GM12878 (cell line): ENCODE results near the gene ICAM2. TPM values are rescaled to one million over a fixed set of nuclear protein-coding genes. Genes with fewer than 3 reads are reported as not detected.

Experiments
- ATAC-seq: fragments of 200-7000 bp; cut with Tn5 transposase; 3 replicates; pipeline ENCODE4 v1.9.1; 2020; ENCODE audit warnings: mild to moderate bottlenecking, moderate library complexity
- BruUV-seq: library from RNA; stranded (reverse); fragments of 400-500 nt; replicated peaks from 2 replicates; lab custom pipeline; 2021; lab: Mats Ljungman, UMichigan
- CTCF ChIA-PET: fragments of 300-600 bp; sonication (Branson Sonifier 250); formaldehyde crosslinking; extraction: SDS; loops from one replicate; lab custom pipeline; 2021; ENCODE audit warnings: inconsistent platforms; lab: Yijun Ruan, JAX
- POLR2A ChIA-PET: fragments of 350-600 bp; formaldehyde crosslinking; extraction: SDS; loops from one replicate; lab custom pipeline; 2021; ENCODE audit warnings: inconsistent platforms; lab: Charles Lee
- RAD21 ChIA-PET: fragments of 300-600 bp; sonication (Branson Sonifier 250); formaldehyde crosslinking; loops from one replicate; lab custom pipeline; 2023; ENCODE audit warnings: antibody characterized with exemption; ENCODE audit not compliant: unreplicated experiment; lab: Charles Lee
- SMC1A ChIA-PET: fragments of 300-600 bp; sonication (Branson Sonifier 250); formaldehyde crosslinking; loops from one replicate; lab custom pipeline; 2023; ENCODE audit not compliant: unreplicated experiment, uncharacterized antibody; lab: Charles Lee
- DNase-seq: peaks from one replicate; pipeline ENCODE4 v3.0.0-alpha.2; 2011; ENCODE audit warnings: low read depth, low spot score
- FAIRE-seq: peaks from 3 replicates; lab custom pipeline; 2011; peaks lifted over from hg19 to GRCh38; lab: Jason Lieb, UNC
- H2AFZ ChIP-seq: 2 replicates; pipeline ENCODE4 v1.6.0; 2011; ENCODE audit warnings: low read depth, low read length, control low read depth; ENCODE audit not compliant: control insufficient read depth
- H3K27ac ChIP-seq: 2 replicates; pipeline ENCODE4 v1.5.1; 2011; ENCODE audit warnings: control low read depth; ENCODE audit not compliant: control insufficient read depth, insufficient read depth
- H3K27me3 ChIP-seq, 2 experiments: replicated peaks in 1 of 2; 2 replicates each; pipeline versions ENCODE4 v1.6.0 to v1.6.1; 2011; ENCODE audit warnings: low read length in 1 of 2; ENCODE audit not compliant: control insufficient read depth in 2 of 2, insufficient read depth in 2 of 2
- H3K36me3 ChIP-seq, 2 experiments: 2 replicates each; pipeline ENCODE4 v1.5.1; 2011; ENCODE audit warnings: low read length in 1 of 2; ENCODE audit not compliant: control insufficient read depth in 2 of 2, insufficient read depth in 2 of 2
- H3K4me1 ChIP-seq: 2 replicates; pipeline ENCODE4 v1.6.1; 2011; ENCODE audit warnings: mild to moderate bottlenecking, low read length, moderate library complexity, mixed read lengths; ENCODE audit not compliant: control insufficient read depth, insufficient read depth
- H3K4me2 ChIP-seq: 2 replicates; pipeline ENCODE4 v1.6.0; 2011; ENCODE audit warnings: control low read depth; ENCODE audit not compliant: control insufficient read depth, insufficient read depth
- H3K4me3 ChIP-seq: fragments of 200-600 bp; sonication (generic); 2 replicates; pipeline ENCODE4 v1.5.1; 2016
- H3K79me2 ChIP-seq: 2 replicates; pipeline ENCODE4 v1.6.0; 2011; ENCODE audit warnings: low read length; ENCODE audit not compliant: control insufficient read depth, insufficient read depth
- H3K9ac ChIP-seq: 2 replicates; pipeline ENCODE4 v1.8.0; 2011; ENCODE audit warnings: low read length, control low read depth, mixed read lengths; ENCODE audit not compliant: control insufficient read depth, insufficient read depth
- H3K9me3 ChIP-seq: replicated peaks from 3 replicates; pipeline ENCODE4 v1.5.1; 2011; ENCODE audit warnings: mild to moderate bottlenecking, low read length; ENCODE audit not compliant: control insufficient read depth, insufficient read depth
- H4K20me1 ChIP-seq: 2 replicates; pipeline ENCODE4 v1.6.0; 2011; ENCODE audit not compliant: control insufficient read depth, insufficient read depth
- BCL11A ChIP-seq: IDR thresholded peaks from 2 replicates; pipeline ENCODE4 v1.6.1; 2011; ENCODE audit warnings: low read depth, low read length
- CREB1 ChIP-seq: IDR thresholded peaks from 2 replicates; pipeline ENCODE4 v1.6.1; 2012; ENCODE audit warnings: low read depth, mild to moderate bottlenecking, inconsistent platforms
- IKZF1 ChIP-seq: fragments of 450-650 bp; conservative IDR thresholded peaks from 2 replicates; pipeline ENCODE4 v1.6.1; 2017; ENCODE audit warnings: antibody characterized with exemption, mild to moderate bottlenecking
- MTA3 ChIP-seq: IDR thresholded peaks from 2 replicates; pipeline ENCODE4 v1.6.1; 2012; ENCODE audit warnings: low read length, inconsistent platforms, borderline replicate concordance
- MYC ChIP-seq: IDR thresholded peaks from 2 replicates; pipeline ENCODE4 v1.6.1; 2011; ENCODE audit warnings: mild to moderate bottlenecking, low read length, moderate library complexity, inconsistent platforms; ENCODE audit not compliant: insufficient read depth, insufficient replicate concordance, insufficient read length, severe bottlenecking
- NR2F1 ChIP-seq: fragments of 450-650 bp; conservative IDR thresholded peaks from 2 replicates; pipeline ENCODE4 v1.6.1; 2017; ENCODE audit warnings: mild to moderate bottlenecking
- TCF7 ChIP-seq: IDR thresholded peaks from 2 replicates; pipeline ENCODE4 v1.6.1; 2014; ENCODE audit warnings: antibody characterized with exemption, borderline replicate concordance
- USF1 ChIP-seq: IDR thresholded peaks from 2 replicates; pipeline ENCODE4 v1.6.1; 2011; ENCODE audit warnings: borderline replicate concordance, low read depth, mild to moderate bottlenecking, moderate library complexity, mixed read lengths, low read length; ENCODE audit not compliant: insufficient read depth; ENCODE audit errors: extremely low read length
- USF2 ChIP-seq: IDR thresholded peaks from 2 replicates; pipeline ENCODE4 v1.6.1; 2011; ENCODE audit warnings: low read depth, low read length, improper control_type of control experiment, borderline replicate concordance
- YBX1 ChIP-seq: fragments of 450-650 bp; IDR thresholded peaks from 2 replicates; pipeline ENCODE4 v1.6.1; 2016; ENCODE audit warnings: antibody characterized with exemption
- ZNF622 ChIP-seq: fragments of 450-650 bp; IDR thresholded peaks from 2 replicates; pipeline ENCODE4 v1.6.1; 2017; ENCODE audit warnings: mild to moderate bottlenecking, inconsistent platforms
- WGBS: methylation state at CpG from one replicate; pipeline ENCODE4 v1.1.6; 2016; ENCODE audit warnings: low lambda C conversion rate; ENCODE audit not compliant: insufficient replicate concordance, insufficient coverage; ENCODE audit errors: missing lambda C conversion rate; 5-methylcytosine and 5-hydroxymethylcytosine counted together
- in situ Hi-C: fragments of 300-500 bp; cut with MboI; formaldehyde crosslinking; loops from 9 replicates; pipeline ENCODE4 v1.14.3; 2018; ENCODE audit warnings: mixed read lengths
- intact Hi-C: fragments of 100-400 bp; cut with micrococcal nuclease; formaldehyde crosslinking; loops from one replicate; pipeline ENCODE4 v1.14.2; 2022; ENCODE audit not compliant: unreplicated experiment
- polyA plus RNA-seq, 11 experiments: library from polyadenylated mRNA; depleted of rRNA in 4 of 11; unstranded in 6 of 11; stranded (reverse) in 5 of 11; fragments of >200 nt; fragmentation: Nextera tagmentation in 4 of 11; fragmentation: Illumina TruSeq in 1 of 11; extraction: Ambion mirVana in 4 of 11; extraction: Trizol in 1 of 11; gene quantifications; 1 replicate in 1 of 11; 2 replicates in 10 of 11; pipeline versions ENCODE4 v1.2.1 to v1.2.3, GENCODE V29; 2011 to 2016; ENCODE audit warnings: inconsistent platforms in 2 of 11, missing spikeins in 2 of 11, low read depth in 1 of 11
- total RNA-seq, 4 experiments: library from RNA; depleted of rRNA in 3 of 4; stranded (reverse); fragments of >200 nt in 3 of 4; fragmentation: Illumina TruSeq in 1 of 4; extraction: Trizol in 1 of 4; gene quantifications; 2 replicates each; pipeline versions ENCODE4 v1.2.1 to v1.2.3, GENCODE V29; 2013 to 2021
- TF ChIP-seq, protein P1 (sequence below): IDR thresholded peaks from 2 replicates; pipeline ENCODE4 v1.6.1; 2011; ENCODE audit warnings: low read depth, mild to moderate bottlenecking, low read length, moderate library complexity, borderline replicate concordance; ENCODE audit errors: extremely low read depth
- TF ChIP-seq, protein P2 (sequence below): fragments of 450-650 bp; formaldehyde crosslinking; IDR thresholded peaks from 2 replicates; pipeline ENCODE4 v1.4.0; 2020; ENCODE audit warnings: mild to moderate bottlenecking, moderate library complexity

Gene ICAM2
- total and polyA plus RNA-seq, 10 of the 15 experiments (the other 5 are each of a cell fraction or from before 2014, with no cell fraction given) = 23.6 to 108 (median 58.1) TPM

- CTCF ChIA-PET = interaction anchor here (0.6 to 13.0 kb wide), 43 partner anchors 8 to 296 kb away, joined by 3 to 915 read pairs (median 6); partner anchors contain the start of genes CD79B, CSHL1, ERN1 and GH1
- H3K4me3 ChIP-seq = no peak overlapping the region; the same call in 1 of the 2 replicates
- H2AFZ ChIP-seq = peak overlapping the region; percentile 93
- TF ChIP-seq CREB1 (no peak), USF2 (no peak), IKZF1 (no peak), NR2F1 (no peak), MYC (no peak), TCF7 (no peak), YBX1 (no peak), ZNF622 (no peak), MTA3 (no peak), USF1 (no peak), BCL11A (no peak)
- TF ChIP-seq, protein P1, sequence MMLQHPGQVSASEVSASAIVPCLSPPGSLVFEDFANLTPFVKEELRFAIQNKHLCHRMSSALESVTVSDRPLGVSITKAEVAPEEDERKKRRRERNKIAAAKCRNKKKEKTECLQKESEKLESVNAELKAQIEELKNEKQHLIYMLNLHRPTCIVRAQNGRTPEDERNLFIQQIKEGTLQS = no peak
- TF ChIP-seq, protein P2, sequence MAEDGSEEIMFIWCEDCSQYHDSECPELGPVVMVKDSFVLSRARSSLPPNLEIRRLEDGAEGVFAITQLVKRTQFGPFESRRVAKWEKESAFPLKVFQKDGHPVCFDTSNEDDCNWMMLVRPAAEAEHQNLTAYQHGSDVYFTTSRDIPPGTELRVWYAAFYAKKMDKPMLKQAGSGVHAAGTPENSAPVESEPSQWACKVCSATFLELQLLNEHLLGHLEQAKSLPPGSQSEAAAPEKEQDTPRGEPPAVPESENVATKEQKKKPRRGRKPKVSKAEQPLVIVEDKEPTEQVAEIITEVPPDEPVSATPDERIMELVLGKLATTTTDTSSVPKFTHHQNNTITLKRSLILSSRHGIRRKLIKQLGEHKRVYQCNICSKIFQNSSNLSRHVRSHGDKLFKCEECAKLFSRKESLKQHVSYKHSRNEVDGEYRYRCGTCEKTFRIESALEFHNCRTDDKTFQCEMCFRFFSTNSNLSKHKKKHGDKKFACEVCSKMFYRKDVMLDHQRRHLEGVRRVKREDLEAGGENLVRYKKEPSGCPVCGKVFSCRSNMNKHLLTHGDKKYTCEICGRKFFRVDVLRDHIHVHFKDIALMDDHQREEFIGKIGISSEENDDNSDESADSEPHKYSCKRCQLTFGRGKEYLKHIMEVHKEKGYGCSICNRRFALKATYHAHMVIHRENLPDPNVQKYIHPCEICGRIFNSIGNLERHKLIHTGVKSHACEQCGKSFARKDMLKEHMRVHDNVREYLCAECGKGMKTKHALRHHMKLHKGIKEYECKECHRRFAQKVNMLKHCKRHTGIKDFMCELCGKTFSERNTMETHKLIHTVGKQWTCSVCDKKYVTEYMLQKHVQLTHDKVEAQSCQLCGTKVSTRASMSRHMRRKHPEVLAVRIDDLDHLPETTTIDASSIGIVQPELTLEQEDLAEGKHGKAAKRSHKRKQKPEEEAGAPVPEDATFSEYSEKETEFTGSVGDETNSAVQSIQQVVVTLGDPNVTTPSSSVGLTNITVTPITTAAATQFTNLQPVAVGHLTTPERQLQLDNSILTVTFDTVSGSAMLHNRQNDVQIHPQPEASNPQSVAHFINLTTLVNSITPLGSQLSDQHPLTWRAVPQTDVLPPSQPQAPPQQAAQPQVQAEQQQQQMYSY (CRISPR knock-in tag) = no peak
These were observed 4.6 kb upstream of the ICAM2 start for GRCh38 chr17:64024781-64025731.

More at GRCh38 chr17:64024781-64025731, 4.6 kb upstream of the ICAM2 start:
- intact Hi-C loops = loop anchor here (1.0 to 5.0 kb wide), 2 partner anchors 106 to 257 kb away; no protein-coding TSS in a partner anchor
- POLR2A ChIA-PET = interaction anchor here (0.6 to 5.7 kb wide), 4 partner anchors 9 to 109 kb away, joined by 4 to 86 read pairs (median 4); partner anchors contain the start of genes CD79B and ERN1
- SMC1A ChIA-PET = interaction anchor here (0.8 to 15.0 kb wide), 20 partner anchors 9 to 120 kb away, joined by 3 to 570 read pairs (median 5); partner anchors contain the start of genes ERN1 and GH1
- 51% methylated on average over 19 of the region's 19 CpGs for WGBS
- Histone ChIP-seq H3K9ac (no peak overlapping the region), H4K20me1 (no peaks in the 10 kb centered on the region), H3K79me2 (no peaks in the 10 kb centered on the region), H3K27me3 (no peaks in the 10 kb centered on the region), H3K27ac (0 out of 2 replicates have a peak overlapping the region, but pooled peaks have one; percentile 7), H3K36me3 (no peaks in the 10 kb centered on the region), H3K9me3 (no peaks in the 10 kb centered on the region), H3K4me2 (peak overlapping the region; percentile 56; the same call in 1 of the 2 replicates), H3K4me1 (peaks cover 12% of the 10 kb centered on the region)
- no TSS peak for BruUV-seq
- ATAC-seq = no peak
- in situ Hi-C loops = loop anchor here (5.0 to 25.0 kb wide), 3 partner anchors 103 to 262 kb away; partner anchors contain the start of gene ERN1
- no peak for DNase-seq
- RAD21 ChIA-PET = interaction anchor here (0.7 to 8.3 kb wide), 17 partner anchors 9 to 122 kb away, joined by 3 to 507 read pairs (median 6); partner anchors contain the start of genes CD79B, CSHL1, ERN1 and GH1
- FAIRE-seq = no peak
